ENCODE measurements around the gene ZCCHC13. TPM values are rescaled to one million over a fixed set of nuclear protein-coding genes. Genes with fewer than 3 reads are reported as not detected.
A peak's percentile ranks its signal among the peaks of the same experiment; 100 is the strongest.

Gene ZCCHC13
- total and polyA plus RNA-seq, 2 donors from 2014 or later, result not detected

DNA sequence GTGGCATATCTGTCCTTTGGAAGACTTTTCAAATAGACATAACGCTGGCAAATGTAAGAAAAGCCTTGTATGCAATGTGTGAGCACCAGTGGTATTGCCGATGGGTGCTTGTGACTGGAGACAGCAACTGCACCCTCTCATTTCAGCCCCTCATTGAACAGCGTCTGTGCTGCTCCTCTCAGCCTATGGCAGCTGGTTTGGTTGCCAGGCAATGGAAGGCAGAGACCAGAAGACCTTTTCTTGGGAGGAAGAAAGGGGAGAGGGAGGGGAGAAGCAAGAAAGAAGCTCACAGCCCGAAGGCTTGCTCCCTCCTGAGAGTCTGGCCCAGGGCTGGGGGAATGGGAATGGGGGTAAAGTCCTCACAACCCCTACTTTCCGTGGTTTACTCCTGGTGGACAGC is 20.2 kb downstream of the ZCCHC13 start:
- H3K9me3 ChIP-seq (ENCODE audit: control insufficient read depth in 2 of 3, insufficient read depth in 1 of 3, low read length in 3 of 3), result no peaks in the 10 kb centered on the region
- no peak overlapping the region for H3K9ac ChIP-seq (ENCODE audit: low read length in 3 of 3)
- DNase-seq (no peak), FAIRE-seq (no peak)
- intact Hi-C loops (cut with DNase I), result no loop called here
- TF ChIP-seq, protein P1, sequence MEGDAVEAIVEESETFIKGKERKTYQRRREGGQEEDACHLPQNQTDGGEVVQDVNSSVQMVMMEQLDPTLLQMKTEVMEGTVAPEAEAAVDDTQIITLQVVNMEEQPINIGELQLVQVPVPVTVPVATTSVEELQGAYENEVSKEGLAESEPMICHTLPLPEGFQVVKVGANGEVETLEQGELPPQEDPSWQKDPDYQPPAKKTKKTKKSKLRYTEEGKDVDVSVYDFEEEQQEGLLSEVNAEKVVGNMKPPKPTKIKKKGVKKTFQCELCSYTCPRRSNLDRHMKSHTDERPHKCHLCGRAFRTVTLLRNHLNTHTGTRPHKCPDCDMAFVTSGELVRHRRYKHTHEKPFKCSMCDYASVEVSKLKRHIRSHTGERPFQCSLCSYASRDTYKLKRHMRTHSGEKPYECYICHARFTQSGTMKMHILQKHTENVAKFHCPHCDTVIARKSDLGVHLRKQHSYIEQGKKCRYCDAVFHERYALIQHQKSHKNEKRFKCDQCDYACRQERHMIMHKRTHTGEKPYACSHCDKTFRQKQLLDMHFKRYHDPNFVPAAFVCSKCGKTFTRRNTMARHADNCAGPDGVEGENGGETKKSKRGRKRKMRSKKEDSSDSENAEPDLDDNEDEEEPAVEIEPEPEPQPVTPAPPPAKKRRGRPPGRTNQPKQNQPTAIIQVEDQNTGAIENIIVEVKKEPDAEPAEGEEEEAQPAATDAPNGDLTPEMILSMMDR (IDR thresholded peaks at IDR 0.05; ENCODE audit: borderline replicate concordance, extremely low read depth, insufficient read depth), result no peak
- no peaks in the 10 kb centered on the region for H3K36me3 ChIP-seq (ENCODE audit: control insufficient read depth in 2 of 3, insufficient read depth in 3 of 3, low read length in 3 of 3)
- H3K27ac ChIP-seq (ENCODE audit: low read depth in 2 of 2, low read length in 2 of 2), result no peak overlapping the region
- H3K4me3 ChIP-seq (ENCODE audit: low read length in 3 of 3), result no peak overlapping the region
- H3K27me3 ChIP-seq (ENCODE audit: control insufficient read depth, insufficient read depth, low read length), result peaks cover 2% of the 10 kb centered on the region
- no peaks in the 10 kb centered on the region for H3K4me1 ChIP-seq (ENCODE audit: control insufficient read depth in 2 of 3, insufficient read depth in 2 of 3, low read depth in 1 of 3, low read length in 3 of 3)

DNA sequence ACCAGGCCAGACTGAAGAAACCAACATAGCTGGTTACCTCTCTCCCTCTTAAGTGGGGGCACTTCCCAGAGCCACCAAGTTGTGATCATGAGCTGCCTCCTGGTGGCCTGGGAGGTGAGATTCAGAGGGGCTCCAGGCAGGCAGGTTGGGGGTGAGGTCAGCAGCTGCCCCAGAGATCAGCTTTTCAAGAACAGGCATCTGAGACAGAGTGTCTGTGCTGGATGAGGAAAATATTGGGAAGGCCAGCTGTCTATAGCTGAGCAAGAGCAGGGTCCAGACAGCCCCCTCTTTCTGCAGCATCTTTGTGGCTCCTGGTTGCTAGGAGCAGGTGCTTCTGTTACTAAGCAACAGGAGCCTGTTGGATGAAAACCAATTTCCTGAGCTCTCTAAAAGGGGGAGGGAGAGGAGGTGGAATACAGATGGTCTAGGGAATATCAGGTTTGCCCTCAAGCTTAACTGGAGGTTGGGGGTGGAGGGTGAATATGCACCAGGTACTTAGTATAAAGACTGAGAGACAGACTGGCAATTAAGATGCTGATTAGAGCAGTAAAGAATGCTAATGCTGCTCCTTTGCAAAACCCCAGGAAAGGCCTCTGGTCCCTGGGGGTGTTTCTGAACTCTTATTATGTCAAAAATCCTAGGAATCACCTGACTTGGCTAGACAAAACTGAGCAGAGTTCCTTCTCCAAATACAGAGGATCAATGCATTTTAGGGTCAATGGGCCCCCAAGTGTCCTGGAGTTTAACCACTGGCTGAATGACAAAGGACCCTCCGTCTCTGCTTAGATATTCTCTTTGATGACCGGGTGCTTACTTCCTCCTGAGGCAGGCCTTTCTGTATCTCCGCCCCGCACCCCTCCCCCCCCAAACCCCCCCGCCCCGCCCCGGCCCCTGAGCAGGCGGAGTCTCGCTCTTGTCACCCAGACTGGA is 21.4 kb downstream of the ZCCHC13 start:
- Histone ChIP-seq H3K4me3 (ENCODE audit: low read length in 3 of 3) (no peak overlapping the region), H3K4me1 (ENCODE audit: control insufficient read depth in 2 of 3, insufficient read depth in 2 of 3, low read depth in 1 of 3, low read length in 3 of 3) (no peaks in the 10 kb centered on the region), H3K27me3 (ENCODE audit: control insufficient read depth, insufficient read depth, low read length) (peaks cover 2% of the 10 kb centered on the region), H3K27ac (ENCODE audit: low read depth in 2 of 2, low read length in 2 of 2) (no peak overlapping the region), H3K36me3 (ENCODE audit: control insufficient read depth in 2 of 3, insufficient read depth in 3 of 3, low read length in 3 of 3) (no peaks in the 10 kb centered on the region), H3K9me3 (ENCODE audit: control insufficient read depth in 2 of 3, insufficient read depth in 1 of 3, low read length in 3 of 3) (no peaks in the 10 kb centered on the region), H3K9ac (ENCODE audit: low read length in 3 of 3) (no peak overlapping the region)
- TF ChIP-seq, protein P1 (IDR thresholded peaks at IDR 0.05; ENCODE audit: borderline replicate concordance, extremely low read depth, insufficient read depth), result no peak
- FAIRE-seq, result no peak
- intact Hi-C loops (cut with DNase I), result no loop called here
- DNase-seq, result peak in 1 of 5 donors; percentile 1

DNA sequence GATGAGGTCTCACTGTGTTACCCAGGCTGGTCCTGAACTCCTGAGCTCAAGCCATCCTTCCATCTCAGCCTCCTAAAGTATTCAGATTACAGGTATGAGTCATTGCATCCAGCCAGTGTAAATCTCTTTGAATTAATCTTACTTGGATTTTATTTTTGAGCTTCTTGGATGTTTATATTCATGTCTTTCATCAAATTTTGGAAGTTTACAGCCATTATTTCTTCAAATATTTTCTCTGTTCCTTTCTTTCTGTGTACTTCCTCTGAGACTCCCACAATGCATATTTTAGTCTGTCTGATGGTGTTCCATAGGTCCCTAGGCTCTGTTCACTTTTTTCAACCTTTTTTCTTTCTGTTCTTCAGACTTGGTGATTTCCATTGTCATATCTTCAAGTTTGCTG is 34.9 kb downstream of the ZCCHC13 start:
- Histone ChIP-seq H3K27me3 (ENCODE audit: control insufficient read depth, insufficient read depth, low read length) (no peaks in the 10 kb centered on the region), H3K9me3 (ENCODE audit: control insufficient read depth in 2 of 3, insufficient read depth in 1 of 3, low read length in 3 of 3) (no peaks in the 10 kb centered on the region), H3K4me3 (ENCODE audit: low read length in 3 of 3) (no peak overlapping the region), H3K27ac (ENCODE audit: low read depth in 2 of 2, low read length in 2 of 2) (no peak overlapping the region), H3K36me3 (ENCODE audit: control insufficient read depth in 2 of 3, insufficient read depth in 3 of 3, low read length in 3 of 3) (no peaks in the 10 kb centered on the region), H3K9ac (ENCODE audit: low read length in 3 of 3) (no peak overlapping the region), H3K4me1 (ENCODE audit: control insufficient read depth in 2 of 3, insufficient read depth in 2 of 3, low read depth in 1 of 3, low read length in 3 of 3) (no peaks in the 10 kb centered on the region)
- intact Hi-C loops (cut with DNase I), result no loop called here
- no peak for DNase-seq
- TF ChIP-seq, protein P1 (IDR thresholded peaks at IDR 0.05; ENCODE audit: borderline replicate concordance, extremely low read depth, insufficient read depth), result no peak
- FAIRE-seq, result no peak
